GM21526 (cell line): Measurements from ENCODE around the gene NUP153.

Experiments
- ATAC-seq: cut with Tn5 transposase; IDR thresholded peaks from one replicate; pipeline ENCODE4 v1.9.1; 2021; ENCODE audit warnings: moderate library complexity; ENCODE audit not compliant: unreplicated experiment, low FRiP score

NUP153 gene

GRCh38 chr6:17577059-17577458 lies 129.7 kb downstream of the NUP153 start:
- ATAC-seq, result no peak

- ATAC-seq, result no peak
These were observed 131.7 kb downstream of the NUP153 start for GRCh38 chr6:17574866-17575560.

- no peak for ATAC-seq
These were observed 141.3 kb downstream of the NUP153 start for GRCh38 chr6:17565399-17565798.
